ENCODE data around the gene IHH.

The IHH gene

GRCh38 chr2:219018286-219018685 is 42.4 kb downstream of the IHH start:
- DNase-seq, result no peak

DNA sequence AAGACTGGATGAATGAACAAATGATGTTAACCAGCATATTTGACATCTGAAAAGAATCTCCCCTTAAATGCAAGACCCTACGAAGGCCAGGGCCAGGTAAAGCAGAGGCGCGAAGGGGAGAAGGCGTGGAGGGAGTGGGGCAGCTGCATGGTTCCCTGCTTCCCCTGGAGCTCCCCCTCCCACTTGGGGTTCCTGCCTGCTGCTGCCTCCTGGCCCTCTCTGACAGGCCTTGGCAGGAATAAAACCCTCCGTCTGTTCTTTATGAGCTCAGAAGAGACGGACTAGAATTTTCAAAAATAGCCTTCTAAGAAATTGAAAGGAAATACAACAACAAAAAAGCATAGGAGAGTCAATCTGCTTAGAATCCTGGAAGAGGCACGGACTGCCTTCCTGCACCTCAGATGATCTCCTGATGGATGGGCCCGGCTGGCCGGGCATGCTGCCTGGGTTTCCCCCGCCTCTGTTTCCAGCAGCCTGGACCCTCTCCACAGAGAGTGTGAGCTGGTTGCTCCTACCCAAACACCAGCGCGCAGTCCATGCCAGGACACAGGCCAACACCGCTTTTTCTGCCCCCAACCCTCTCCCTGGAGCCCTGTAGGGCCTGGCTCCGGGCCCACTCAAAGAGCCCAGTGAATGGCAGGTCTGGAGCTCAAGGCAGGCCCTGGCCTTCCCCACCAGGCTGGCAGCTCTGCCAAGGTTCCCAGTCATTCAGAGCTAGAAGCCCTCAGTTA is 43.4 kb downstream of the IHH start:
- no peak for DNase-seq

- no peak for DNase-seq
Measured at GRCh38 chr2:219016721-219017120, 44.0 kb downstream of the IHH start.

GRCh38 chr2:219010873-219011272 is 49.8 kb downstream of the IHH start:
- no peak for DNase-seq

GRCh38 chr2:219010162-219010756 is 50.5 kb downstream of the IHH start:
- no peak for DNase-seq

GRCh38 chr2:219009294-219009693 is 51.4 kb downstream of the IHH start:
- no peak for DNase-seq

Data from NCI-H510A treated with DMSO at 0.1 percent for 48 hours (cell line).